HG03025 (cell line): ENCODE results near the gene INPP4A.

Experiments used
- ATAC-seq: cut with Tn5 transposase; IDR thresholded peaks from one replicate; pipeline ENCODE4 v1.9.1; 2021; ENCODE audit warnings: mild to moderate bottlenecking, moderate library complexity; ENCODE audit not compliant: unreplicated experiment, low FRiP score

Gene INPP4A

GRCh38 chr2:98554116-98554861 is 109.6 kb downstream of the INPP4A start:
- no peak for ATAC-seq

GRCh38 chr2:98555696-98556095 is 111.0 kb downstream of the INPP4A start:
- no peak for ATAC-seq

- ATAC-seq: no peak
These were observed 111.8 kb downstream of the INPP4A start for GRCh38 chr2:98556344-98557033.

DNA sequence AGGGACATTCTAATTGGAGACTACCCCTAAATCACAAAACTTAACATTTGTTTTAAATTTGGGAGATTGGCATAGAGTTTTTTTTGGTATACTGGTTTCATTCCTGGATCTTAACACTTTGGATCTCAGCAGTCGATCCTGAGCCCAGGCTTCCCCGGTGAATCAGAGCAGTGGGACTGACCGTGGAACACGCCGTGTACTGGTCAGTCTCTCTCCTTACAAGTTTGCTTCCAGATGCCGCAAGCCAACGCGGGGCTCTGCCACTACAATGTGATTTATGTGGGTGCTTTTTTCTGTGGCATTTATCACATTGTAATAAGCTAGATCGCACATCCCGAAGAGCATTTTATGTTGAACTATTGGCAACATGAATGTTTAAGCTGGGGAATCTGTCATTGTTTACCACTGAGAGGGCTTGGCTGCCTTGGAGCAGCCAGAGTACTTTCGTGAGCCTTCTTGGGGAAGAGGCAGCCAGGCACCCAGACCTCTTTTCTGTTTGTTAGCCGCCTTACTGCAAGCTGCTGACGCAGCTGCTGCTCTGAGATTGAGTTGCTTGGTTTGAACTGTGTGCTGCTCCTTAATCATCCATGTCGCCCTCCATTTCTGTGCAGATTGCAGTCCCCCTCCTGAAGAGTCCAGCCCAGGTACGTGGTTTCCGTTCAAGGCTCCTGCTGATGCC is 114.3 kb downstream of the INPP4A start:
- no peak for ATAC-seq

DNA sequence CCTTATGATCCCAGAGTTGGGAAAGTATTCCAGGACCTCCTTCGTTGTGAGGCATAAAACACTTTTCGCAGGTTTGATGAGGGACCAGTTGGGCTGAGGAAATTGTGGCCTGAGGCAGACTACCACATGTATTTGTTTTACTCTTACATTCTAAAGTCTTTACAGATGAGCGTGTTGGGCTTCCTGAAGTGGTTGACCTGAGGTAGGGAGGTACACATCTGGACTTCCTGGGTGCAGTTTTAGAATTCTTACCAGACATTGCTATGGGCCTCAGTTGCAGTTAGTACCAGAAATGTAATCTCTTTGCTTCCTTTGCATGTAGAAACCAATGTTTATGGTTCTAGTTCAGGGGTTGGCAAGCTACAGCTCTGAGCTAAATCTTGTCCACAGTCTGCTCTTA is 114.9 kb downstream of the INPP4A start:
- ATAC-seq: no peak

GRCh38 chr2:98560256-98560771 is 115.7 kb downstream of the INPP4A start:
- ATAC-seq: no peak

DNA sequence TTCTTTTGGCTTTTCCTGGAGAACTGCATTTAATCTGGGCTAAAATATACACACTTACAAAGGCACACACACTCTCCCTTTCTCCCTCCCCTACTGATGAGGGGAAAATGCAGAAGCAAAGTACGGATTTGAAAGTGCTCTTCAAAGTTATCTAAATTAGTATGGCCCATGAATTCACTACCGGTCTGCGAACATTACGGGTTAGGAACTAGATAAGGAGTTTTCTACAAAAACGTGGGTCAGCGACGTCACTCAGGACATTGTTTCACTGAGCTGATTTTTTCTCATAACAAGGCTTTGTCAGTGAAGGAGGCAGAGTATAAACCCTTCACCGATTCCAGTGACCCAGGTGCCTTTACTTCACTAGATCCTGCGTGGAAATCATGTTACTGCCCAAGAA is 116.4 kb downstream of the INPP4A start:
- ATAC-seq: no peak

- ATAC-seq: no peak
These were observed 117.4 kb downstream of the INPP4A start for GRCh38 chr2:98561902-98562695.

GRCh38 chr2:98563394-98563793 is 118.7 kb downstream of the INPP4A start:
- ATAC-seq: no peak

- no peak for ATAC-seq
These were observed 120.0 kb downstream of the INPP4A start for GRCh38 chr2:98564541-98565132.

- ATAC-seq: no peak
These were observed 120.7 kb downstream of the INPP4A start for GRCh38 chr2:98565286-98565860.

GRCh38 chr2:98565941-98566340 is 121.3 kb downstream of the INPP4A start:
- no peak for ATAC-seq

DNA sequence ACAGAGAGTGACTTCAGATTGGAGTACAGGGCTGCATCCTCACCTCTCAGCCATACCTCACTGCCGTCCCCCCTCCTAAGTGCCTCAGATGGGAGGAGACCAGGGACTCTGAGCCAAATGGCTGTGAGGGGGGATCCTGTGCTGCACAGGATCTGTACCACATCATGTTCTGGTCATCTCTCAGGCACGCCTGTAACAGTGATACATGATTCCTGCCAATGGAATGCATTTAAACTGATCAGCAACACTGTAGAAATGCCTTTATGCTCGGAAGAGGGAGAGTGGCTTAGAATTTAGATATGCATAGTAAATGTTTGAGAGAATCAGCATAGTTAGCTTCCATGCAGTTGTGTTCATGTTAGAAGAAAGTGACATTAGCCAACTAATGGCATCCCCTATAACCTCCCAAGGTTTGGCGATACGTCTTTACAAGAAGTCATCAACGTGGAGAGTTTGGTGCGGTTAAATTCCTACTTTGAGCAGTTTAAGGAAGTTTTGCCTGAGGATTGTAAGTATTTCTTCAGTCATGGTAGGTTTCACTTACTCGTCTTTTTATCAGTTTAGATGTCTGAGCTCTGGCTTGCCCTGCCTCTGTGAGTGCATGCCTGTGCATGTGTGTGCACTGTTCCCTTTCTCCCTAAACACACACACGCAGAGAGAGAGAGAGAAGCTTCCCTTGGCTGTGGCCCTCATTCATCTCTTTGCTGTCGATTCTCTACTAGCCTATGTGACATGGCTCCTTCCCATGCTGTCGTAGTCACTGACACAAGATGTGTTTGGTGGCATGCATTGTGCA is 123.7 kb downstream of the INPP4A start:
- ATAC-seq: no peak

DNA sequence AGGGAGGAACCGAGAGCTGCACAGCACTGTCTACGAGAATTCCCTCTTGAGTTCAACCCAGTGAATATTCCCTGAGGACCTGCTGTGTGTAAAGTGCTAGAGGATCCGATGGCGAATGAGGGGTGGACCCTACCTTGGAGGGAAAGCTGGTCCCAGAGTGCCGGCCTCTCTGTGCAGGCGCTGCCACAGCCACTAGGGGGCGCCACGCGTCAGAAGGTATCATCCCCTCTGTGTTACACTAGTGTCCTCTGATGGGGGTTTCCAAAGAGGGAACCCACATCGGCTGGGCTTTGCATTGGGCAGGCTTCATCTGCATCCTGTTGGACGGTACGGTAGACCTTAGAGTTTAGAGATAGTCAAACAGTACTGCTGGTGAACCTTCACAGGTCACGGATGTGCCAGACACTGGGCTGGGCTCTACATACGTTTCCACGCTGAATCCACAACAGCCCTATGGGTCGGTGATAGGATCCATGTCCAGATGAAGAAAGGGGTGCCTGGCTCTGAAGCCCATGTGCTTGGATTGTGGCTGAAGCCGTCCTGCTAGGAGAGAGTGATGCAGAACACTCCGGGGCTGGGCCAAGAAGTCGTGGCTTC is 124.6 kb downstream of the INPP4A start:
- ATAC-seq: no peak

DNA sequence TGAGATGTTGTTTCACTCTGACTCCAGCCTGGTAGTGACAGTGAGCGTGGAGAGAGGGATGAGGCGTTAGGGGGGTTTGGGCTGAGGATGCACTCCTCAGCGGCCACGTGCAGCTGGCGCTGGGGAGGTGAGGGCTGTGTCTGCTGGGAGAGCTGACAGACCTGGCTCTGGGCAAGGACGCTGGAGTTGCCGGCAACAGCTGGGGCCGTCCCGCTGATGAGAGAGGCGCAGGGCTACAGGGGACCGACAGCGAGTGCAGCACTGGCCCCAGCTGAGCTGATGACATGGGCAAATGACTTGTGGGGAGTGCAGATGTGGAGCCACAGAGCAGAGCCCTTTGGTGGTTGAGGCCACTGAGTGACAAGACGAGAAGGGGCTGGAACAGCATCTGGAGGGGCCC is 125.3 kb downstream of the INPP4A start:
- no peak for ATAC-seq

DNA sequence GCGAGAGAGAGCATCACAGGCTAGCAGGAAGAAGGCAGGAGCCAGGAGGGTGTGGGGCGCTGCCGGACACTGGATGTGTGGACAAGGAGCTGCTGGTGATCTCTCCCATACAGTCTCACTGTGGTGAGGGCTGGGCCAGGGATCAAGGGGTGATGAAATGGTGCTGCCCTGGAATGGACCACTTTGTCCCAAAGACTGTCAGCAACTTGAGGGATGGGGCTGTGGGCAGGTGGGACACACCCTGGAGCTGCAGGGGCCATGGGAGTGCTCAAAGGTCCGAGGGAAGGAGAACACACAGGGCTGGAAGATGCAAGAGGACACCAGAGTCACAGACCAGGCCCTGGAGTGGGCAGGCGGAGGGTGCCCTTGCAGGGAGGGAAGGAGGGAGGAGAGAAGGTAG is 125.7 kb downstream of the INPP4A start:
- ATAC-seq: no peak

DNA sequence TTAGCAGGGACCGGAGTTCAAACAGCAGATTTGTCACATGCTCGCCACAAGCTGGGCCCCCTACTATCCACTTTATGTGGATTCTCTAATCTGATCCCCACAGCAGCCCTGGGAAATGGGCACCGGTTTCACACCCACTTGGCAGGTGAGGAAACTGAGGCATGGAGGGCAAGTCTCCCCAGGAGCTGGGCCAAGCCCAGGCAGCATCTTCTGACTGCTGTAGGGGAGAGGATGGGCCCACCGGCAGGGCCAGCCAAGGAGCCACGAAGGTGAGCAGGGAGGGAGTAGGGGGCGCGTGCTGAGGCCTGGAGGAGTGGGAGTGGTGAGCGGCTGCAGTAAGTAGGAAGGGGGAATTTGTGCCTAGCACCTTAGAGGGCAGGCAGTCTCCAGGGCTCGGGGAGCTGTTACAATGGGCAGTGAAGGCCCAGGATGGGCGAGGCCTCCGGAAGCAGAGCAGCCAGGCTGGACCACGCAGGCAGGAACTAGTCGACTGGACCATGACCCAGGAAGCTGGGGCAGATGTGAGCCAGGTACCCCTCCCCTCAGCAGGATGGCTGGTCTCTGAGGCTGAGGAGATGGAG is 126.6 kb downstream of the INPP4A start:
- ATAC-seq: no peak

GRCh38 chr2:98571796-98572195 is 127.1 kb downstream of the INPP4A start:
- ATAC-seq: no peak
